ENCODE measurements around the gene SRPX.

SRPX gene

GRCh38 chrX:38108364-38108763 is 112.3 kb downstream of the SRPX start:
- DNase-seq (ENCODE audit: extremely low spot score), result no peak
- TF ChIP-seq CTBP1 (IDR thresholded peaks at IDR 0.05; ENCODE audit: borderline replicate concordance) (no peak), FOXK2 (IDR thresholded peaks at IDR 0.05) (no peak), PKNOX1 (IDR thresholded peaks at IDR 0.05) (no peak), NFRKB (IDR thresholded peaks at IDR 0.05) (no peak), L3MBTL2 (conservative IDR thresholded peaks at IDR 0.05) (no peak), SP1 (IDR thresholded peaks at IDR 0.05) (no peak), LEF1 (IDR thresholded peaks at IDR 0.05; ENCODE audit: borderline replicate concordance) (no peak), ARNT (IDR thresholded peaks at IDR 0.05) (no peak), ELF4 (IDR thresholded peaks at IDR 0.05) (no peak)
- ChIA-PET POLR2A (no interaction called here), CTCF (no interaction called here)

GRCh38 chrX:38106991-38107655 is 113.5 kb downstream of the SRPX start:
- ChIA-PET POLR2A (no interaction called here), CTCF (no interaction called here)
- TF ChIP-seq L3MBTL2 (conservative IDR thresholded peaks at IDR 0.05), result no peak
- no peak for TF ChIP-seq ELF4 (IDR thresholded peaks at IDR 0.05)
- TF ChIP-seq FOXK2 (IDR thresholded peaks at IDR 0.05), result no peak
- TF ChIP-seq NFRKB (IDR thresholded peaks at IDR 0.05), result no peak
- TF ChIP-seq TARDBP (IDR thresholded peaks at IDR 0.05), result no peak
- no peak for TF ChIP-seq FOXA1 (IDR thresholded peaks at IDR 0.05)
- TF ChIP-seq SP1 (IDR thresholded peaks at IDR 0.05), result no peak
- TF ChIP-seq SUZ12 (IDR thresholded peaks at IDR 0.05), result no peak
- no peak for TF ChIP-seq BHLHE40 (IDR thresholded peaks at IDR 0.05; ENCODE audit: borderline replicate concordance)
- TF ChIP-seq HDGF (IDR thresholded peaks at IDR 0.05; ENCODE audit: borderline replicate concordance), result no peak
- no peak for TF ChIP-seq ARNT (IDR thresholded peaks at IDR 0.05)
- no peak for TF ChIP-seq CTBP1 (IDR thresholded peaks at IDR 0.05; ENCODE audit: borderline replicate concordance)

GRCh38 chrX:38105216-38105725 is 115.4 kb downstream of the SRPX start:
- ChIA-PET POLR2A (no interaction called here), CTCF (interaction anchor here (0.7 kb wide), 1 partner anchor 197 kb away, joined by 4 read pairs; no protein-coding TSS in a partner anchor)
- no peak for TF ChIP-seq NFRKB (IDR thresholded peaks at IDR 0.05)
- no peak for TF ChIP-seq FOXK2 (IDR thresholded peaks at IDR 0.05)
- TF ChIP-seq PKNOX1 (IDR thresholded peaks at IDR 0.05), result no peak
- TF ChIP-seq ELF4 (IDR thresholded peaks at IDR 0.05), result no peak
- no peak for TF ChIP-seq CTBP1 (IDR thresholded peaks at IDR 0.05; ENCODE audit: borderline replicate concordance)
- TF ChIP-seq FOXA1 (IDR thresholded peaks at IDR 0.05), result no peak
- TF ChIP-seq SUZ12 (IDR thresholded peaks at IDR 0.05), result no peak
- TF ChIP-seq LEF1 (IDR thresholded peaks at IDR 0.05; ENCODE audit: borderline replicate concordance), result no peak
- no peak for DNase-seq (ENCODE audit: extremely low spot score)

More at GRCh38 chrX:38106991-38107655, 113.5 kb downstream of the SRPX start:
- DNase-seq (ENCODE audit: extremely low spot score), result no peak

GRCh38 chrX:38103857-38104812 is 116.5 kb downstream of the SRPX start:
- POLR2A ChIA-PET, result no interaction called here
- no peak for DNase-seq (ENCODE audit: extremely low spot score)
- TF ChIP-seq L3MBTL2 (conservative IDR thresholded peaks at IDR 0.05) (no peak), SUZ12 (IDR thresholded peaks at IDR 0.05) (no peak), NFRKB (IDR thresholded peaks at IDR 0.05) (no peak), LEF1 (IDR thresholded peaks at IDR 0.05; ENCODE audit: borderline replicate concordance) (no peak), CTBP1 (IDR thresholded peaks at IDR 0.05; ENCODE audit: borderline replicate concordance) (no peak), FOXM1 (IDR thresholded peaks at IDR 0.05; ENCODE audit: borderline replicate concordance) (no peak), ELF4 (IDR thresholded peaks at IDR 0.05) (no peak), HDGF (IDR thresholded peaks at IDR 0.05; ENCODE audit: borderline replicate concordance) (no peak), FOXA1 (IDR thresholded peaks at IDR 0.05) (no peak), BHLHE40 (IDR thresholded peaks at IDR 0.05; ENCODE audit: borderline replicate concordance) (no peak), TARDBP (IDR thresholded peaks at IDR 0.05) (no peak), ARNT (IDR thresholded peaks at IDR 0.05) (no peak), PKNOX1 (IDR thresholded peaks at IDR 0.05) (no peak), FOXK2 (IDR thresholded peaks at IDR 0.05) (no peak), SP1 (IDR thresholded peaks at IDR 0.05) (no peak)
- CTCF ChIA-PET, result no interaction called here

- POLR2A ChIA-PET, result no interaction called here
- TF ChIP-seq FOXM1 (IDR thresholded peaks at IDR 0.05; ENCODE audit: borderline replicate concordance) (no peak), HDGF (IDR thresholded peaks at IDR 0.05; ENCODE audit: borderline replicate concordance) (no peak), SP1 (IDR thresholded peaks at IDR 0.05) (no peak)
- DNase-seq (ENCODE audit: extremely low spot score), result no peak
- CTCF ChIA-PET, result no interaction called here
Measured at GRCh38 chrX:38102875-38103274, 117.8 kb downstream of the SRPX start.

GRCh38 chrX:38102240-38102639 is 118.4 kb downstream of the SRPX start:
- TF ChIP-seq CTBP1 (IDR thresholded peaks at IDR 0.05; ENCODE audit: borderline replicate concordance) (no peak), ARNT (IDR thresholded peaks at IDR 0.05) (no peak), FOXA1 (IDR thresholded peaks at IDR 0.05) (no peak), PKNOX1 (IDR thresholded peaks at IDR 0.05) (no peak), ELF4 (IDR thresholded peaks at IDR 0.05) (no peak), L3MBTL2 (conservative IDR thresholded peaks at IDR 0.05) (no peak), TARDBP (IDR thresholded peaks at IDR 0.05) (no peak), LEF1 (IDR thresholded peaks at IDR 0.05; ENCODE audit: borderline replicate concordance) (no peak), FOXK2 (IDR thresholded peaks at IDR 0.05) (no peak), HDGF (IDR thresholded peaks at IDR 0.05; ENCODE audit: borderline replicate concordance) (no peak), FOXM1 (IDR thresholded peaks at IDR 0.05; ENCODE audit: borderline replicate concordance) (no peak)
- DNase-seq (ENCODE audit: extremely low spot score), result no peak
- ChIA-PET CTCF (no interaction called here), POLR2A (no interaction called here)

All from HEK293T (cell line).